HG02973 (cell line): ENCODE measurements around the gene CRCP.
"Not testable (repeated sequence)": the region's sequence is repeated elsewhere in the genome, so short reads cannot be mapped to it uniquely, and the experiment has no call there.

Source experiments
- ATAC-seq: cut with Tn5 transposase; IDR thresholded peaks from one replicate; pipeline ENCODE4 v1.9.1; 2021; ENCODE audit warnings: moderate library complexity; ENCODE audit not compliant: unreplicated experiment

The CRCP gene

GRCh38 chr7:66105263-66105748 is 9.3 kb upstream of the CRCP start:
- no peak for ATAC-seq

DNA sequence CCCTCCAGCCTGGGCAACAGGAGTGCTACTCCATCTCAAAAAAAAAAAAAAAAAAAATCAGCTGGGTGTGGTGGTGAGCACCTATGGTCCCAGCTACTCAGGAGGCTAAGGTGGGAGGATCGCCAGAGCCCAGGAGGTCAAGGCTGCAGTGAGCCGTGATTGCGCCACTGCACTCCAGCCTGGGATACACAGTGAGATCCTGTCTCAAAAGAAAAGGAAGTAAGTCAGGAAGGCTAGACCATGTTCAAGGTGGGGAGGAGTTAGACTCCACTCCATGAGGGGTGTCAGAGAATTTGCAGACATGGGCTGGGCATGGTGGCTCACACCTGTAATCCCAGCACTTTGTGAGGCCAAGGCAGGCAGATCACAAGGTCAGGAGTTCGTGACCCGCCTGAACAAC is 6.2 kb upstream of the CRCP start:
- ATAC-seq, result not testable (repeated sequence)

DNA sequence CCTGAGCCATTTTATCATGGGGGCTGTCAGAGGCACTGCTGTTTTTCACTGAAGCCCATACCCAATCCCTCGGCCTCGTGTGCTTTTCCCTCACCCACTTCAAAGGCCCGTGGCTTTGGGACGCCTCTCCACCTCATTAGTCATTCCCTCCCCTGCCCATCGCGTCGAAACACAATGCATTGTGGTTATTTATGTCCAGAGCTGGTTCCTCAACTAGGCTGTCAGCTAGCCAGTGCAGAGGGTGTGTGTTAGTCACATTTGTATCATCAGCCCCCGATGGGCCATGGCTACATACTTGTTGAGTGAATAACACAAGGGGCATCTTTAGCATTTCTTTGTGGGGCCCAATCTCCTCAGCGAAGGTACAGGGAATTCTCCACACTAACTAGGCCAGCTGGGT is 3.8 kb upstream of the CRCP start:
- no peak for ATAC-seq

DNA sequence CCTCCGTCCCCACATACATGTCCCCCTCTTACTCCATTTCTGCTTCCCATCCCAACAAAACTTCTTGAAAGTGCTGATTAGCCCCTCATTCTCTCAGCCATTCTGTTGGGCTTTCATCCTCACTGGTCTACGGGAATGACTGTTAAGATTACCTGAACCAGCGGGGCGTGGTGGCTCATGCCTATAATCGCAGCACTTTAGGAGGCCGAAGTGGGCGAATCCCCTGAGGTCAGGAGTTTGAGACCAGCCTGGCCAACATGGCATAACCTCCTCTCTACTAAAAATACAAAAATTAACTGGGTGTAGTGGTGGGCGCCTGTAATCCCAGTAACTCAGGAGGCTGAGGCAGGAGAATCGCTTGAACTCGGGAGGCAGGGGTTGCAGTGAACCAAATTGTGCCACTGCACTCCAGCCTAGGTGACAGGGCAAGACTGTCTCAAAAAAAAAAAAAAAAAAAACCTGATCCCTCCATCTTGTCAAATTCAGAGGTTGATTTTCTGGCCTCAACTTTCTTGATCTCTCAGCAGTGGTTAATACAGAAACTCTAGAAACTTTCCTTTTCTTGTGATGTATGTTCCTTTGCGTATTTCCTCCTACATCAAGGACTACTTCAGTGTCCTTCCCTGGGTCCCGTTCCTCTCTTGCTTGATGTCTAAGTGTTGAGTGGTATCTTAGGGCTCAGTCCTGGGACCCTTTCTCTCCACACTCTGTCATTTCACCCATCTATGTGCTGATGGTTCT is 2.2 kb downstream of the CRCP start:
- not testable (repeated sequence) for ATAC-seq

- no peak for ATAC-seq
Observed at GRCh38 chr7:66118603-66119002, 4.0 kb downstream of the CRCP start.

DNA sequence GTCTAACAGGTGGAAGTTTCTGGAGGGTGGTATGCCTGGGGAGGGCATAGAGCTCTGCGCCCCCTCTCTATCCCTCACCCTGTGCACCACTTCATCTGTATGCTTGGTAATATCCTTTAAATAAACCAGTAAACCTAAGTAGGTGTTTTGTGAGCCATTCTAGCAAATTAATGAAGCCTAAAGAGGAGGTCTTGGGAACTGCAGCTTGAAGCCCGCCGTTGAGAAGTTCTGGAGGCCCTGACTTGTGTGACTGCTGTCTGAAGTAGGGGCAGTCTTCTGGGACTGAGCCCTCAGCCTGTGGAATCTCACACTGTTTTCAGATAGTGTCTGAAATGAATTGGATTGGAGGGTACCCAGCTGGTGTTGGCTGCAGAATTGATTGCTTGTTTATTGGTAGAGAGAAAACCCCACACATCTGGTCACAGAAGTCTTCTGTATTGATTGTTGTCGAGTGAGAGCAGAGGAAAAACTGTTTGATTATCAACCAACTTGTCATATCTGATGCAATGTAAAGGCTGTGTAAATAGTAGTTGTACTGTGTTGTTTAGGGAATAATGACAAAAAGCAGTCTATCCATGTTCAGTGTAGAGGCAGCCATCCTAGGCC is 4.7 kb downstream of the CRCP start:
- ATAC-seq, result no peak

DNA sequence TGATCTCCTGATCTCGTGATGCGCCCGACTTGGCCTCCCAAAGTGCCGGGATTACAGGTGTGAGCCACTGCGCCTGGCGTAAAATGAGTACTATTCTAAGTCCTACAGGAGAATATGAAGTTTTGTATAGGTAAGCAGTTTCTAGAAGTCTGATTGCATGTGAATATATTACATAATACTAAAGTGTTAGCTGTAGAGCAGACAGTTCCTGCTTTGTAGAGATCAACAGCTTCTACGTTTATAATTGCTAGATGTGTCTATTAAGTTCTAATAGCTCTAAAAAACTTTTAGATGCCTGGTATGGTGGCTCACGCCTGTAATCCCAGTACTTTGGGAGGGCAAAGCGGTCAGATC is 8.5 kb downstream of the CRCP start:
- ATAC-seq, result no peak

DNA sequence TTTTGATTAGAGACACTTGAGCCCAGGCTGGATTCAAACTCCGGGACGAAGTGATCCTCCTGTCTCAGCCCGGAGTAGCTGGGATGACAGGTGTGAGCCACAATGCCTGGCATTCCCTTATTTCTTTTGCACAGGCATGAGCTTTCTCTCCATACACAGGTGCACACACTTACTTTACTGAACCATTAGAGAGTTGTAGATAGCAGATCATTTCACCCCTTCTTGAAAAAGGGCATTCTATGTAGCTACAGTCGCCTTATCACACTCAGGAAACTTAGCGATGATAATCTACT is 9.9 kb downstream of the CRCP start:
- not testable (repeated sequence) for ATAC-seq

GRCh38 chr7:66125052-66125694 is 10.5 kb downstream of the CRCP start:
- no peak for ATAC-seq

DNA sequence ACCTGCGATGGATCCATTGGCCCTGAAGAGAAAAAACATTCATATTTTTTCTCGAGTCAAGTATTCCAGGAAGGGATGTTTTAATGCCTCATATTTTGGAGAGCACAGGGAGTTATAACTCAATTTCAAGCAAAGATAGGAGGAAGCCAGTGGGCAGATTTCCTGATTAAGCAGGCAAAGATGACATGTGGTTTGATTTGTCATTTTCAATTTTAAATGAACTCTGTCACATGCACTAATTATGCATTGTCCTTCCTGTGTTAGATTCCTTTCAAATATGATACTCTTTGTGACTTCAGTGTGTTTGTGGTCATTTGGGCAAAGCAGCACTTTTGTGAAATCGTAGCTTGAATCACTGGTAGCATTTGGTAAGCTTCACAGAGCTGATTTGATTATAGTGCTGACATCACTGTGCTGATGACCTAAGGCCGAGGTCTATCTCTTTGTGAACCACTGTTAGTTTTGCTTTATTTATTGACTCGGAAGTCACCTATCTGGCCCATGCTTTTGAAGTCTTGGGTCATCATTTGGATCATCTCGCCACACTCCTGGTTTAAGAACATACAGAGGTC is 11.2 kb downstream of the CRCP start:
- not testable (repeated sequence) for ATAC-seq

GRCh38 chr7:66127172-66127571 is 12.5 kb downstream of the CRCP start:
- ATAC-seq, result not testable (repeated sequence)

GRCh38 chr7:66138994-66139752 is 24.5 kb downstream of the CRCP start:
- no peak for ATAC-seq

GRCh38 chr7:66140924-66141323 is 26.3 kb downstream of the CRCP start:
- no peak for ATAC-seq

- ATAC-seq, result no peak
Observed at GRCh38 chr7:66142334-66142733, 27.7 kb downstream of the CRCP start.

- ATAC-seq, result no peak
Observed at GRCh38 chr7:66142996-66143395, 28.3 kb downstream of the CRCP start.

- ATAC-seq, result no peak
Observed at GRCh38 chr7:66143876-66144332, 29.3 kb downstream of the CRCP start.

- ATAC-seq, result no peak
Observed at GRCh38 chr7:66145400-66146104, 30.9 kb downstream of the CRCP start.

- ATAC-seq, result no peak
Observed at GRCh38 chr7:66146701-66147100, 32.1 kb downstream of the CRCP start.

GRCh38 chr7:66147657-66148056 is 33.0 kb downstream of the CRCP start:
- not testable (repeated sequence) for ATAC-seq

- ATAC-seq, result no peak
Observed at GRCh38 chr7:66150471-66150870, 35.8 kb downstream of the CRCP start.
